BLaER1 treated with 17β-estradiol and CSF1 and Interleukin-3, amounts not matched to agents 10 nM and 100 nM (cell line): ENCODE results near the gene CCN5.

ENCODE experiments used
- H3K27ac ChIP-seq, 11 experiments: shearing (Covaris generic); formaldehyde crosslinking; 2 replicates each; pipeline ENCODE4 v1.8.1; 2022
- H3K27me3 ChIP-seq, 11 experiments: shearing (Covaris generic); formaldehyde crosslinking; 2 replicates each; pipeline ENCODE4 v1.8.1; 2022
- H3K36me3 ChIP-seq, 11 experiments: shearing (Covaris generic); formaldehyde crosslinking; 2 replicates each; pipeline ENCODE4 v1.8.1; 2022
- H3K4me1 ChIP-seq, 10 experiments: shearing (Covaris generic); formaldehyde crosslinking; 2 replicates each; pipeline ENCODE4 v1.8.1; 2022
- H3K4me2 ChIP-seq, 11 experiments: shearing (Covaris generic); formaldehyde crosslinking; 2 replicates each; pipeline ENCODE4 v1.8.1; 2022
- H3K4me3 ChIP-seq, 10 experiments: shearing (Covaris generic); formaldehyde crosslinking; 2 replicates each; pipeline ENCODE4 v1.8.1; 2022
- H3K9ac ChIP-seq, 11 experiments: shearing (Covaris generic); formaldehyde crosslinking; 2 replicates each; pipeline ENCODE4 v1.8.1; 2022
- H3K9me3 ChIP-seq, 11 experiments: shearing (Covaris generic); formaldehyde crosslinking; replicated peaks in 1 of 11; 2 replicates each; pipeline ENCODE4 v1.8.1; 2022
- H4K20me1 ChIP-seq, 11 experiments: shearing (Covaris generic); formaldehyde crosslinking; 2 replicates each; pipeline ENCODE4 v1.8.1; 2022
- Cebpa-rat ChIP-seq, 11 experiments: shearing (Covaris generic); IDR thresholded peaks; 2 replicates each; pipeline ENCODE4 v1.8.1; 2022

CCN5 gene

GRCh38 chr20:44743916-44744655 is 28.9 kb downstream of the CCN5 start:
- Histone ChIP-seq H3K4me3 (no peak overlapping the region), H3K27ac (no peak overlapping the region), H3K36me3 (no peaks in the 10 kb centered on the region), H3K4me1 (peaks cover 4 to 17% (median 8%) of the 10 kb centered on the region in 10 experiments; a peak in 16 of 20 replicates), H3K4me2 (no peak overlapping the region), H4K20me1 (no peaks in the 10 kb centered on the region), H3K9me3 (no peaks in the 10 kb centered on the region), H3K27me3 (peaks cover 15 to 37% (median 28%) of the 10 kb centered on the region in 11 experiments), H3K9ac (no peak overlapping the region)
- no peak for TF ChIP-seq Cebpa-rat (IDR thresholded peaks at IDR 0.05)

GRCh38 chr20:44745122-44745597 is 30.0 kb downstream of the CCN5 start:
- H3K27ac ChIP-seq: no peak overlapping the region
- no peaks in the 10 kb centered on the region for H3K9me3 ChIP-seq
- no peaks in the 10 kb centered on the region for H4K20me1 ChIP-seq
- H3K4me2 ChIP-seq: peak overlapping the region in 3 of 11 experiments; percentile 48 to 55 (median 55); a peak in 3 of 22 replicates
- no peak for TF ChIP-seq Cebpa-rat (IDR thresholded peaks at IDR 0.05)
- H3K27me3 ChIP-seq: peaks cover 15 to 37% (median 28%) of the 10 kb centered on the region in 11 experiments
- no peaks in the 10 kb centered on the region for H3K36me3 ChIP-seq
- H3K4me3 ChIP-seq: no peak overlapping the region
- no peak overlapping the region for H3K9ac ChIP-seq
- peaks cover 6 to 23% (median 11%) of the 10 kb centered on the region in 10 experiments; a peak in 18 of 20 replicates for H3K4me1 ChIP-seq

- Histone ChIP-seq H3K27ac (no peak within 1 kb of the TSS), H3K27me3 (peaks cover 15 to 37% (median 28%) of the 10 kb centered on the region in 11 experiments), H3K9me3 (no peaks in the 10 kb centered on the region), H3K36me3 (no peaks in the 10 kb centered on the region), H4K20me1 (no peaks in the 10 kb centered on the region), H3K4me1 (peaks cover 6 to 29% (median 18%) of the 10 kb centered on the region in 10 experiments; a peak in 18 of 20 replicates), H3K9ac (no peak within 1 kb of the TSS), H3K4me2 (peak within 1 kb of the TSS in 10 of 11 experiments; percentile 22 to 56 (median 48); a peak in 17 of 22 replicates), H3K4me3 (0 out of 20 replicates have a peak within 1 kb of the TSS, but pooled peaks of 1 of the 10 experiments have one; percentile 24)
- TF ChIP-seq Cebpa-rat (IDR thresholded peaks at IDR 0.05): no peak
Measured at GRCh38 chr20:44745598-44746366, 30.6 kb downstream of the CCN5 start, which contains the start of gene KCNK15. Gene KCNK15 (plus strand): TSS chr20:44745865. CDS start chr20:44745911, 46 bp downstream.

- Histone ChIP-seq H3K27ac (no peak overlapping the region), H3K36me3 (no peaks in the 10 kb centered on the region), H4K20me1 (no peaks in the 10 kb centered on the region; a peak in 2 of 22 replicates), H3K4me2 (peak overlapping the region in 3 of 11 experiments; percentile 47 to 56 (median 54); a peak in 4 of 22 replicates), H3K27me3 (peaks cover 15 to 37% (median 28%) of the 10 kb centered on the region in 11 experiments), H3K4me1 (peaks cover 6 to 36% (median 24%) of the 10 kb centered on the region in 10 experiments; a peak in 18 of 20 replicates), H3K9me3 (no peaks in the 10 kb centered on the region), H3K4me3 (no peak overlapping the region), H3K9ac (no peak overlapping the region)
- TF ChIP-seq Cebpa-rat (IDR thresholded peaks at IDR 0.05): no peak
Measured at GRCh38 chr20:44746367-44747165, 31.4 kb downstream of the CCN5 start.

GRCh38 chr20:44747166-44748004 is 32.2 kb downstream of the CCN5 start:
- peaks cover 6 to 44% (median 33%) of the 10 kb centered on the region in 10 experiments; a peak in 18 of 20 replicates for H3K4me1 ChIP-seq
- H3K4me3 ChIP-seq: no peak overlapping the region
- no peak overlapping the region for H3K4me2 ChIP-seq
- H3K9me3 ChIP-seq: no peaks in the 10 kb centered on the region
- H4K20me1 ChIP-seq: no peaks in the 10 kb centered on the region; a peak in 2 of 22 replicates
- no peak overlapping the region for H3K9ac ChIP-seq
- H3K27ac ChIP-seq: no peak overlapping the region
- H3K27me3 ChIP-seq: peaks cover 15 to 37% (median 28%) of the 10 kb centered on the region in 11 experiments
- no peaks in the 10 kb centered on the region for H3K36me3 ChIP-seq
- TF ChIP-seq Cebpa-rat (IDR thresholded peaks at IDR 0.05): no peak

GRCh38 chr20:44748005-44748370 is 32.8 kb downstream of the CCN5 start:
- Histone ChIP-seq H3K4me1 (peaks cover 6 to 48% (median 36%) of the 10 kb centered on the region in 10 experiments; a peak in 18 of 20 replicates), H3K4me2 (no peak overlapping the region), H3K4me3 (no peak overlapping the region)

GRCh38 chr20:44750081-44750805 is 35.1 kb downstream of the CCN5 start:
- no peak for TF ChIP-seq Cebpa-rat (IDR thresholded peaks at IDR 0.05)
- Histone ChIP-seq H3K4me2 (peak overlapping the region; percentile 16 to 72 (median 62); a peak in 19 of 22 replicates), H3K9me3 (no peaks in the 10 kb centered on the region), H3K27me3 (peaks cover 15 to 19% (median 16%) of the 10 kb centered on the region in 11 experiments), H3K4me1 (peaks cover 6 to 48% (median 36%) of the 10 kb centered on the region in 10 experiments; a peak in 18 of 20 replicates), H3K27ac (no peak overlapping the region), H3K4me3 (no peak overlapping the region), H3K36me3 (no peaks in the 10 kb centered on the region), H3K9ac (no peak overlapping the region), H4K20me1 (no peaks in the 10 kb centered on the region; a peak in 2 of 22 replicates)

More at GRCh38 chr20:44748005-44748370, 32.8 kb downstream of the CCN5 start:
- TF ChIP-seq Cebpa-rat (IDR thresholded peaks at IDR 0.05): no peak
- Histone ChIP-seq H3K36me3 (no peaks in the 10 kb centered on the region), H3K9me3 (no peaks in the 10 kb centered on the region), H3K27ac (no peak overlapping the region), H4K20me1 (no peaks in the 10 kb centered on the region; a peak in 2 of 22 replicates), H3K9ac (no peak overlapping the region), H3K27me3 (peaks cover 15 to 37% (median 28%) of the 10 kb centered on the region in 11 experiments)
